ENCODE measurements around the gene PDE4B. TPM values are rescaled to one million over a fixed set of nuclear protein-coding genes. Genes with fewer than 3 reads are reported as not detected.

PDE4B gene
- total RNA-seq, 1 donor from 2014 or later: 7.2 TPM

- Mint-ChIP-seq H3K4me1 (ENCODE audit: low read depth, unreplicated experiment) (no peaks in the 10 kb centered on the region), H3K27ac (ENCODE audit: unreplicated experiment) (no peak overlapping the region), H3K36me3 (ENCODE audit: unreplicated experiment) (no peaks in the 10 kb centered on the region)
Measured at GRCh38 chr1:66156144-66156543, 363.4 kb downstream of the PDE4B start.

GRCh38 chr1:66159800-66160199 is 367.1 kb downstream of the PDE4B start:
- no peak overlapping the region for H3K4me3 Mint-ChIP-seq (ENCODE audit: unreplicated experiment)
- H3K27ac Mint-ChIP-seq (ENCODE audit: unreplicated experiment): no peak overlapping the region
- H3K36me3 Mint-ChIP-seq (ENCODE audit: unreplicated experiment): no peaks in the 10 kb centered on the region
- H3K9me3 Mint-ChIP-seq (ENCODE audit: unreplicated experiment): no peaks in the 10 kb centered on the region
- no peak for DNase-seq
- H3K4me1 Mint-ChIP-seq (ENCODE audit: low read depth, unreplicated experiment): no peaks in the 10 kb centered on the region
- no peaks in the 10 kb centered on the region for H3K27me3 Mint-ChIP-seq (ENCODE audit: unreplicated experiment)
- TF ChIP-seq, protein P1, sequence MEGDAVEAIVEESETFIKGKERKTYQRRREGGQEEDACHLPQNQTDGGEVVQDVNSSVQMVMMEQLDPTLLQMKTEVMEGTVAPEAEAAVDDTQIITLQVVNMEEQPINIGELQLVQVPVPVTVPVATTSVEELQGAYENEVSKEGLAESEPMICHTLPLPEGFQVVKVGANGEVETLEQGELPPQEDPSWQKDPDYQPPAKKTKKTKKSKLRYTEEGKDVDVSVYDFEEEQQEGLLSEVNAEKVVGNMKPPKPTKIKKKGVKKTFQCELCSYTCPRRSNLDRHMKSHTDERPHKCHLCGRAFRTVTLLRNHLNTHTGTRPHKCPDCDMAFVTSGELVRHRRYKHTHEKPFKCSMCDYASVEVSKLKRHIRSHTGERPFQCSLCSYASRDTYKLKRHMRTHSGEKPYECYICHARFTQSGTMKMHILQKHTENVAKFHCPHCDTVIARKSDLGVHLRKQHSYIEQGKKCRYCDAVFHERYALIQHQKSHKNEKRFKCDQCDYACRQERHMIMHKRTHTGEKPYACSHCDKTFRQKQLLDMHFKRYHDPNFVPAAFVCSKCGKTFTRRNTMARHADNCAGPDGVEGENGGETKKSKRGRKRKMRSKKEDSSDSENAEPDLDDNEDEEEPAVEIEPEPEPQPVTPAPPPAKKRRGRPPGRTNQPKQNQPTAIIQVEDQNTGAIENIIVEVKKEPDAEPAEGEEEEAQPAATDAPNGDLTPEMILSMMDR (IDR thresholded peaks at IDR 0.05; ENCODE audit: partially characterized antibody, unreplicated experiment): no peak

More at GRCh38 chr1:66156144-66156543, 363.4 kb downstream of the PDE4B start:
- H3K9me3 Mint-ChIP-seq (ENCODE audit: unreplicated experiment): no peaks in the 10 kb centered on the region
- no peak for DNase-seq
- no peaks in the 10 kb centered on the region for H3K27me3 Mint-ChIP-seq (ENCODE audit: unreplicated experiment)
- no peak overlapping the region for H3K4me3 Mint-ChIP-seq (ENCODE audit: unreplicated experiment)
- TF ChIP-seq, protein P1 (IDR thresholded peaks at IDR 0.05; ENCODE audit: partially characterized antibody, unreplicated experiment): no peak

GRCh38 chr1:66160719-66161118 is 368.0 kb downstream of the PDE4B start:
- H3K36me3 Mint-ChIP-seq (ENCODE audit: unreplicated experiment): no peaks in the 10 kb centered on the region
- DNase-seq: no peak
- H3K4me3 Mint-ChIP-seq (ENCODE audit: unreplicated experiment): no peak overlapping the region
- H3K27ac Mint-ChIP-seq (ENCODE audit: unreplicated experiment): no peak overlapping the region
- H3K4me1 Mint-ChIP-seq (ENCODE audit: low read depth, unreplicated experiment): no peaks in the 10 kb centered on the region
- no peaks in the 10 kb centered on the region for H3K27me3 Mint-ChIP-seq (ENCODE audit: unreplicated experiment)
- H3K9me3 Mint-ChIP-seq (ENCODE audit: unreplicated experiment): no peaks in the 10 kb centered on the region
- TF ChIP-seq, protein P1 (IDR thresholded peaks at IDR 0.05; ENCODE audit: partially characterized antibody, unreplicated experiment): no peak

- Mint-ChIP-seq H3K36me3 (ENCODE audit: unreplicated experiment) (no peaks in the 10 kb centered on the region), H3K4me1 (ENCODE audit: low read depth, unreplicated experiment) (peaks cover 4% of the 10 kb centered on the region), H3K27ac (ENCODE audit: unreplicated experiment) (no peak overlapping the region), H3K27me3 (ENCODE audit: unreplicated experiment) (no peaks in the 10 kb centered on the region), H3K9me3 (ENCODE audit: unreplicated experiment) (no peaks in the 10 kb centered on the region), H3K4me3 (ENCODE audit: unreplicated experiment) (no peak overlapping the region)
- TF ChIP-seq, protein P1 (IDR thresholded peaks at IDR 0.05; ENCODE audit: partially characterized antibody, unreplicated experiment): no peak
- DNase-seq: no peak
Measured at GRCh38 chr1:66166753-66167152, 374.1 kb downstream of the PDE4B start.

DNA sequence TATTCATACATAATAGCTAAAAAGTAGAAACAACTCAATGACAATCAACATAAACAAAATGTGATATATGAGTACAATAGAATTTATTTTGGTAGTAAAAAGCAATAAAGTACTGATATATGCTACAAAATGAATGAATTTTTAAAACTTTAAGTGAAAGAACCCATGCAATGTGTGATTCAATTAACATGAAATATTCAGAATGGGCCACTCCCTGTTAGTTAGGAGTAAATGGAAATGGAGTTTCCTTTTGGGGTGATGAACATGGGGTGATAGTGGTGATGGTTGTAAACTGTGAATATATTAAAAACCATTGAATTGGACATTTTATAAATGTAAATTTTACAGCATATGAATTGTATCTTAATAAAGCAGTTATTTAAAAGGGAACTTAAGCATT is 374.6 kb downstream of the PDE4B start:
- no peaks in the 10 kb centered on the region for H3K9me3 Mint-ChIP-seq (ENCODE audit: unreplicated experiment)
- H3K36me3 Mint-ChIP-seq (ENCODE audit: unreplicated experiment): no peaks in the 10 kb centered on the region
- no peak for DNase-seq
- no peaks in the 10 kb centered on the region for H3K27me3 Mint-ChIP-seq (ENCODE audit: unreplicated experiment)
- TF ChIP-seq, protein P1 (IDR thresholded peaks at IDR 0.05; ENCODE audit: partially characterized antibody, unreplicated experiment): no peak
- H3K4me3 Mint-ChIP-seq (ENCODE audit: unreplicated experiment): no peak overlapping the region
- peaks cover 4% of the 10 kb centered on the region for H3K4me1 Mint-ChIP-seq (ENCODE audit: low read depth, unreplicated experiment)
- no peak overlapping the region for H3K27ac Mint-ChIP-seq (ENCODE audit: unreplicated experiment)

Data from glutamatergic neuron (in vitro differentiated cells).